Panc1 (cell line): ENCODE results near the gene DYNLT1.

ENCODE experiments used
- CTCF ChIP-seq: fragments of 450-650 bp; IDR thresholded peaks from 2 replicates; pipeline ENCODE4 v1.5.1; 2017; ENCODE audit warnings: mild to moderate bottlenecking
- POLR2AphosphoS5 ChIP-seq: IDR thresholded peaks from 2 replicates; pipeline ENCODE4 v1.6.1; 2012; ENCODE audit warnings: mild to moderate bottlenecking, low read depth, low read length, moderate library complexity
- REST ChIP-seq, 2 experiments: IDR thresholded peaks; 2 replicates each; pipeline ENCODE4 v1.6.1; 2011 to 2012; ENCODE audit warnings: low read depth in 2 of 2, control low read depth in 1 of 2, low read length in 1 of 2, mild to moderate bottlenecking in 1 of 2, moderate library complexity in 1 of 2; ENCODE audit not compliant: insufficient read depth in 1 of 2
- SIN3A ChIP-seq: IDR thresholded peaks from 2 replicates; pipeline ENCODE4 v1.6.1; 2012; ENCODE audit warnings: low read depth, mild to moderate bottlenecking, low read length, moderate library complexity, borderline replicate concordance; ENCODE audit not compliant: insufficient read depth
- TCF7L2 ChIP-seq: IDR thresholded peaks from 2 replicates; pipeline ENCODE4 v1.6.1; 2011; ENCODE audit warnings: mild to moderate bottlenecking, low read depth, low read length, inconsistent platforms

DNA sequence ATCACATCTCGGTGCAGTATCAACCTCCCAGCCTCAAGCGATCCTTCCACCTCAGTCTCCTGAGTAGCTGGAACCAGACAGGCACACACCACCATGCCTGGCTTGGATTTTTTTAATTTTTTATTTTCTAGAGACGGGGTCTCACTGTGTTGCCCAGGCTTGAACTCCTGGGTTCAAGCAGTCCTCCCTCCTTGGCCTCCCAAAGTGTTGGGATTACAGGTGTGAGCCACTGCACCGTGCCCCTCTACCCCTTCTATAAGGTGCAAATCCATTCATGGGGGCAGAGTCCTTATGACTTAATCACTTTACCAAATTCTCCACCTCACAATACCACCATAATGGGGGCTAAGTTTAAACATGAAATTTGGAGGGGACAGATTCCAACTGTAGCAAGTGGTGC is 47.0 kb downstream of the DYNLT1 start:
- TF ChIP-seq POLR2AphosphoS5 (no peak), CTCF (no peak), REST (IDR thresholded peaks at IDR 0.05; ENCODE audit: insufficient read depth in 1 of 2, low read depth in 2 of 2, low read length in 1 of 2) (no peak), TCF7L2 (no peak), SIN3A (no peak)
